GM23248 (cell line): ENCODE measurements around the gene PRPF40B. TPM values are rescaled to one million over a fixed set of nuclear protein-coding genes. Genes with fewer than 3 reads are reported as not detected.

Experiments used
- DNase-seq: peaks from one replicate; pipeline ENCODE4 v3.0.0-alpha.2; 2015
- H2AFZ ChIP-seq: fragments of 200-600 bp; sonication (generic); 2 replicates; pipeline ENCODE4 v1.6.1; 2016; ENCODE audit warnings: antibody characterized with exemption
- H3F3A ChIP-seq: fragments of 200-600 bp; sonication (generic); 2 replicates; pipeline ENCODE4 v1.6.1; 2016; ENCODE audit warnings: mild to moderate bottlenecking, antibody characterized with exemption, mixed run types; ENCODE audit not compliant: insufficient read depth
- H3K27ac ChIP-seq: fragments of 200-600 bp; sonication (generic); 2 replicates; pipeline ENCODE4 v1.5.1; 2016; ENCODE audit warnings: mild to moderate bottlenecking
- H3K27me3 ChIP-seq: fragments of 200-600 bp; sonication (generic); replicated peaks from 2 replicates; pipeline ENCODE4 v1.6.1; 2016; ENCODE audit warnings: mild to moderate bottlenecking; ENCODE audit not compliant: insufficient read depth
- H3K36me3 ChIP-seq: fragments of 200-600 bp; sonication (generic); 2 replicates; pipeline ENCODE4 v1.6.1; 2016; ENCODE audit warnings: low read depth, mild to moderate bottlenecking
- H3K4me1 ChIP-seq: fragments of 200-600 bp; sonication (generic); 2 replicates; pipeline ENCODE4 v1.6.1; 2016; ENCODE audit warnings: mild to moderate bottlenecking; ENCODE audit not compliant: insufficient read depth
- H3K4me2 ChIP-seq: fragments of 200-600 bp; sonication (generic); one replicate; pipeline ENCODE4 v1.6.1; 2016; ENCODE audit warnings: mild to moderate bottlenecking; ENCODE audit not compliant: unreplicated experiment
- H3K4me3 ChIP-seq: fragments of 200-600 bp; sonication (generic); 2 replicates; pipeline ENCODE4 v1.5.1; 2016; ENCODE audit warnings: mild to moderate bottlenecking
- H3K79me2 ChIP-seq: fragments of 200-600 bp; sonication (generic); 2 replicates; pipeline ENCODE4 v1.6.1; 2016; ENCODE audit warnings: mild to moderate bottlenecking; ENCODE audit not compliant: insufficient read depth
- H3K9ac ChIP-seq: fragments of 200-600 bp; sonication (generic); 2 replicates; pipeline ENCODE4 v1.6.1; 2016; ENCODE audit warnings: mild to moderate bottlenecking
- H3K9me2 ChIP-seq: fragments of 200-600 bp; sonication (generic); 2 replicates; pipeline ENCODE4 v1.6.1; 2016; ENCODE audit warnings: mixed run types, mild to moderate bottlenecking, moderate library complexity; ENCODE audit not compliant: insufficient read depth
- H3K9me3 ChIP-seq: fragments of 200-600 bp; sonication (generic); one replicate; pipeline ENCODE4 v1.6.1; 2017; ENCODE audit warnings: low read depth
- H4K20me1 ChIP-seq: fragments of 200-600 bp; sonication (generic); 2 replicates; pipeline ENCODE4 v1.6.0; 2016; ENCODE audit not compliant: insufficient read depth
- EZH2 ChIP-seq: fragments of 200-600 bp; sonication (generic); IDR thresholded peaks from 2 replicates; pipeline ENCODE4 v1.6.1; 2018; ENCODE audit warnings: antibody characterized with exemption, mild to moderate bottlenecking; ENCODE audit not compliant: insufficient read depth, poor library complexity, severe bottlenecking
- EZH2phosphoT487 ChIP-seq: fragments of 200-600 bp; sonication (generic); IDR thresholded peaks from 2 replicates; pipeline ENCODE4 v1.6.1; 2018; ENCODE audit warnings: antibody characterized with exemption, moderate library complexity, mild to moderate bottlenecking, low read depth; ENCODE audit not compliant: insufficient read depth
- WGBS, 2 experiments: methylation state at CpG; one replicate each; pipeline ENCODE4 v1.1.6; 2015 to 2017; ENCODE audit warnings: low lambda C conversion rate in 2 of 2, low coverage in 1 of 2; ENCODE audit errors: missing lambda C conversion rate in 2 of 2; 5-methylcytosine and 5-hydroxymethylcytosine counted together
- in situ Hi-C: fragments of 300-500 bp; cut with MboI; formaldehyde crosslinking; loops from 2 replicates; pipeline ENCODE4 v1.15.0; 2020
- polyA plus RNA-seq: library from polyadenylated mRNA; unstranded; fragments of >200 nt; fragmentation: Nextera tagmentation; extraction: Ambion mirVana; gene quantifications from 2 replicates; pipeline ENCODE4 v1.2.1, GENCODE V29; 2016
- total RNA-seq: library from RNA; depleted of rRNA; stranded (reverse); fragments of >200 nt; shearing (Covaris generic); gene quantifications from 2 replicates; pipeline ENCODE4 v1.2.3, GENCODE V29; 2014

PRPF40B gene
- total and polyA plus RNA-seq, 2 experiments from 2014 or later: 9.9 to 11.6 TPM

DNA sequence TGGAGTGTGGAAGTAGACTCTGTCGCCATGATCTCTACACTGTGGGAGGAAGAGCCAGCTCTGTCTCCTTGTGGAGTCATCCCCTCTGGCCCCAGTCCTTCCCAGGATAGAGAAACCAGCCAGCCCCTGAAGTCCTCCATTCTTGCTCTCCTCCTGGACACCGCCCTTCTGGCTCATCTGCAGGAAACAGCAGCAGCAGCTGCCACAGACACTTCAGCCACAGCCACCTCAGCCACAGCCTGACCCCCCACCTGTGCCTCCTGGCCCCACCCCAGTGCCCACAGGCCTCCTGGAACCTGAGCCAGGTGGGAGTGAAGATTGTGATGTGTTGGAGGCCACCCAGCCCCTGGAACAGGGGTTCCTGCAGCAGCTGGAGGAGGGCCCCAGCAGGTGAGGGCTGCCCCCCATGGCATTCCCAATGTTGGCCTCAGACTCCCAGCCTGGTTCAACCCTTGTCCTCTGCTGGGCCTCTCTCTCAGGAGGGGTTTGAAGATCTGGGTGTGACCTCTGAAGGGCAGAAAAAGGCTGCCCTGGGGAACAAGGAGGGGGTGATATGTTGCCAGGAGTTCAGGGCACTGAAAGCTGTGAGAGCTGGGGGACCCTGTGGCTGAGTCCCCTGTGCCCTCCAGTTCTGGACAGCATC, 10.5 kb downstream of the PRPF40B start:
- no peak overlapping the region for H3K4me2 ChIP-seq
- H3K9ac ChIP-seq: no peak overlapping the region
- in situ Hi-C loops: no loop called here
- no peak overlapping the region for H3K4me3 ChIP-seq
- H4K20me1 ChIP-seq: no peaks in the 10 kb centered on the region
- no peaks in the 10 kb centered on the region for H3K9me2 ChIP-seq
- TF ChIP-seq EZH2phosphoT487 (no peak), EZH2 (no peak)
- H3K79me2 ChIP-seq: no peaks in the 10 kb centered on the region
- no peaks in the 10 kb centered on the region; the same call in 1 of the 2 replicates for H3K36me3 ChIP-seq
- H2AFZ ChIP-seq: no peak overlapping the region
- H3K27me3 ChIP-seq: no peaks in the 10 kb centered on the region
- WGBS, 2 experiments: 89 to 93% methylated on average over 2 of the region's 2 CpGs
- no peak for DNase-seq
- H3K9me3 ChIP-seq: no peaks in the 10 kb centered on the region
- peaks cover 12% of the 10 kb centered on the region; the same call in 1 of the 2 replicates for H3F3A ChIP-seq
- H3K4me1 ChIP-seq: no peaks in the 10 kb centered on the region
- H3K27ac ChIP-seq: no peak overlapping the region

DNA sequence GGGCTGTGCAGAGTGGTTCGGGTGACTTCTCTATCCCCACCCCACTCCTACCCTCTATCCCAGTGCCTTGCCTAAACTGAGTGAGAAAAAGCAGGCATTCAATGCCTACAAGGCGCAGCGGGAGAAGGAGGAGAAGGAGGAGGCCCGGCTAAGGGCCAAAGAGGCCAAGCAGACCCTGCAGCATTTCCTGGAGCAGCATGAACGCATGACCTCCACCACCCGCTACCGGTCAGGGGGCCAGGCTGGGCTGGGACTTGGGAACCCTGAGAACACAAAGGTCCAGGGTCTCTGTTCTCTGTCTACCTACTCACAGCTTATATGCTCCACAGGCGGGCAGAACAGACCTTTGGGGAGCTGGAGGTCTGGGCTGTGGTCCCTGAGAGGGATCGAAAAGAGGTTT, 11.7 kb downstream of the PRPF40B start:
- TF ChIP-seq EZH2phosphoT487 (no peak), EZH2 (no peak)
- no peaks in the 10 kb centered on the region for H3K27me3 ChIP-seq
- no peaks in the 10 kb centered on the region for H3K79me2 ChIP-seq
- H3K36me3 ChIP-seq: no peaks in the 10 kb centered on the region; the same call in 1 of the 2 replicates
- H3F3A ChIP-seq: peaks cover 12% of the 10 kb centered on the region; the same call in 1 of the 2 replicates
- no peak overlapping the region for H3K9ac ChIP-seq
- no peak overlapping the region for H3K4me3 ChIP-seq
- H2AFZ ChIP-seq: no peak overlapping the region
- in situ Hi-C loops: no loop called here
- 91 to 95% methylated on average over 9 of the region's 9 CpGs for WGBS, 2 experiments
- DNase-seq: no peak
- H3K9me3 ChIP-seq: no peaks in the 10 kb centered on the region
- no peaks in the 10 kb centered on the region for H3K4me1 ChIP-seq
- H3K4me2 ChIP-seq: no peak overlapping the region
- H3K27ac ChIP-seq: no peak overlapping the region
- no peaks in the 10 kb centered on the region for H3K9me2 ChIP-seq
- H4K20me1 ChIP-seq: no peaks in the 10 kb centered on the region

DNA sequence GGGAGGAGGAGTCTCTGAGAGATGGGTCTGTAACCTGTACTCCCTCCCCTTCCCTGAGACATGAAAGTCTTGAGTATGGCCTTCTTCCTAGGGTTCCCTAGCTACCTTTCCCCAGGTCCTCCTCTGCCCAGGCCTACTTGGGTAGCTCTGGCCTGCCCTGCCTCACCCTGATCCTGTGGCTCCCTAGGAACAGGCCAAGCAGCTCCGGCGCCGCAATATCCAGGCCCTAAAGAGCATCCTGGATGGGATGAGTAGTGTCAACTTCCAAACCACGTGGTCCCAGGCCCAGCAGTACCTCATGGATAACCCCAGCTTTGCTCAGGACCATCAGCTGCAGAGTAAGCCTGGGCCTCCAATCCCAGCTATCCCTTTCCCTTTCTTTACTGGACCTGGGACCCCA, 12.3 kb downstream of the PRPF40B start:
- no peaks in the 10 kb centered on the region for H3K9me3 ChIP-seq
- H3K27ac ChIP-seq: no peak overlapping the region
- H3K27me3 ChIP-seq: no peaks in the 10 kb centered on the region
- H3K4me3 ChIP-seq: no peak overlapping the region
- no peaks in the 10 kb centered on the region for H3K9me2 ChIP-seq
- in situ Hi-C loops: no loop called here
- no peak overlapping the region for H3K4me2 ChIP-seq
- no peaks in the 10 kb centered on the region for H4K20me1 ChIP-seq
- TF ChIP-seq EZH2 (no peak), EZH2phosphoT487 (no peak)
- H3K36me3 ChIP-seq: no peaks in the 10 kb centered on the region; the same call in 1 of the 2 replicates
- no peaks in the 10 kb centered on the region for H3K4me1 ChIP-seq
- H3K9ac ChIP-seq: no peak overlapping the region
- WGBS, 2 experiments: 81 to 91% methylated on average over 4 of the region's 4 CpGs
- DNase-seq: no peak
- H2AFZ ChIP-seq: no peak overlapping the region
- H3F3A ChIP-seq: peaks cover 12% of the 10 kb centered on the region; the same call in 1 of the 2 replicates
- no peaks in the 10 kb centered on the region for H3K79me2 ChIP-seq

DNA sequence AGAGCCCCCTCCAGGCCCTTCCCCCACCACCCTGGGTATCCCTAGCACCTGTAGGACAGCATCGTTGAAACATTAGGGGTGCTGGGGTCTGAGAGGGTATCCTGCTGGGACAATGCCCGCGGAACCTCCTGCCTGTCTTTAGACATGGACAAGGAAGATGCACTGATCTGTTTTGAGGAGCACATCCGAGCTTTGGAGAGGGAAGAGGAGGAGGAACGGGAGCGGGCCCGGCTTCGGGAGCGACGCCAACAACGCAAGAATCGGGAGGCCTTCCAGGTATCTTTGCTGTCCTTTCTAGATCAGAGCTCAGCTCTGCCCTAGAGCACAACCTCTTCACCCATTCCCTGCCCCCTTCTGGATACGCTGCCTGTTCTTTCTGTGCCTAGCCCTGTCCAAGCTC, 13.2 kb downstream of the PRPF40B start:
- Histone ChIP-seq H3K36me3 (no peaks in the 10 kb centered on the region; the same call in 1 of the 2 replicates), H4K20me1 (no peaks in the 10 kb centered on the region), H2AFZ (no peak overlapping the region), H3K4me2 (no peak overlapping the region), H3K9me2 (no peaks in the 10 kb centered on the region), H3K27ac (no peak overlapping the region), H3K79me2 (no peaks in the 10 kb centered on the region), H3K9me3 (no peaks in the 10 kb centered on the region), H3F3A (peaks cover 12% of the 10 kb centered on the region; the same call in 1 of the 2 replicates), H3K9ac (no peak overlapping the region), H3K4me1 (no peaks in the 10 kb centered on the region), H3K4me3 (no peak overlapping the region), H3K27me3 (no peaks in the 10 kb centered on the region)
- no peak for TF ChIP-seq EZH2
- no peak for DNase-seq
- in situ Hi-C loops: no loop called here
- WGBS, 2 experiments: 73 to 76% methylated on average over 13 of the region's 13 CpGs
